ENCODE results near the gene PHF5A. TPM values are rescaled to one million over a fixed set of nuclear protein-coding genes. Genes with fewer than 3 reads are reported as not detected.
A peak's percentile ranks its signal among the peaks of the same experiment; 100 is the strongest.

Gene PHF5A
- total RNA-seq, 1 experiment from 2014 or later = 133 TPM

DNA sequence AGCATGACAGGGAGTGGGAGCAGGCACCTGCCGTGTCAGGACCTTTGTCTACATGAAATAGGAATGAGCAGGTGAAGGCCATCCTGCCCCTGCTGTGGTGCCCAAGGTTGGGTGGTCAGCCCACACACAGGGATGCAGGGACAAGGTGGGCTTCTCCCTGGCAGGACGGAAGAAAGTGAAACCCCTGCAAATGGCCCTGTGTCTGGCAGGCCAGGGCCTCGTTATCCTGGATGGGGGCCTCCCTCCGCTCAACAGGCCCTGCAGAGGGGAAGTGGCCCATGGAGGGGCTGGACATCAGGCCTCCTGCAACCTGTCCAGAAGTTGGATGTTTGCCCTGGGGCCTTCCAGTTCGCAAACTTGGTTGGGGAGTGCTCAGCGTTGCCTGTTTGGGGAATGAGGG lies 36.8 kb downstream of the PHF5A start:
- in situ Hi-C loops (cut with HindIII; ENCODE audit: low sequenced_read_pairs) = no loop called here

DNA sequence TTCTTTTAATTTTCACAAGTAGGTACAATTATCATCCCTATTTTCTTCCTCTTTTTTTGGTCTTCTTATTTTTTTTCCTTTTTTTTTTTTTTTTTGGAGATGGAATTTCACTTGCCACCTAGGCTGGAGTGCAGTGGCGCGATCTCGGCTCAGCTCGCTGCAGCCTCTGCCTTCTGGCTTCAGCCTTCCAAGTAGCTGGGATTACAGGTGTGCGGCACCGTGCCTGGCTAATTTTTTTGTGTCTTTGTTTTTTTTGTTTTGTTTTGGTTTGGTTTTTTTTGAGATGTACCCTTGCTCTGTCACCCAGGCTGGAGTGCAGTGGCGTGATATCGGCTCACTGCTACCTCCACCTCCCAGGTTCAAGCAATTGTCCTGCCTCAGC lies 38.5 kb downstream of the PHF5A start:
- in situ Hi-C loops (cut with HindIII; ENCODE audit: low sequenced_read_pairs) = no loop called here
- DNase-seq (ENCODE audit: low spot score) = no peak

More for the DNA sequence above, 36.8 kb downstream of the PHF5A start:
- DNase-seq (ENCODE audit: low spot score) = no peak

DNA sequence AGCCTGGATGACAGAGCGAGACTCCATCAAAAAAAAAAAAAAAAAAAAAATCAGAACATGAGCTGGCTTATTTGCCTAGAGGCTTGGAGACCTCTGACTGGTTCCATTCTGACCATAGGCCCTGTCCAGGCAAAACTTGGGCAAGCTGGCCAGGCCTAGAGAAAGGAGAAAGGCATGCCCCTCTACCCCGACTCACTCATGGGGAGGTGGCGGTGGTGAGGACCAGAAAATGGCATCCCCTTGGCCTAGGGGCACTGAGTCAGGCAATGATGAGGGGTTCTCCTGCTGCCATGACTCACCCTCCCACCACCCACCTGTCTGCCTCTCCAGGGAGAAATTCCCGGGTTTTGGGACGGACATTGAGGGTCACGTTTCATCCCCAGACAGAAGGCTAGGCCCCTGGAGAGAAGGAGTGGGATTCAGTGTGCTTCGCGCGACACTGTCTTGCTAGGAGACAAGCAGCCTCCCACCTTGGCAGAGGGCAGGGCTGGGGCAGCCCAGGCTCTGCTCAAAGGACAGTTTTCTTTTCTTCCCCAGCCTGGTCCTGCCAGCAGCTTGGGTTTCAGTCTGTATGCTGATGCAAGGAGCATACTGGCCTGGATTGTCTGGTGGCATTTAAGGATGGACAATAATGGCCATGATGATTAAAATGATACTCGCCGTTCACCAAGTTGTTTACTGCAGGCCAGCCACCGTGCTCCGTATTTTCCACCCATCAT lies 39.1 kb downstream of the PHF5A start:
- DNase-seq (ENCODE audit: low spot score) = no peak
- in situ Hi-C loops (cut with HindIII; ENCODE audit: low sequenced_read_pairs) = no loop called here

DNA sequence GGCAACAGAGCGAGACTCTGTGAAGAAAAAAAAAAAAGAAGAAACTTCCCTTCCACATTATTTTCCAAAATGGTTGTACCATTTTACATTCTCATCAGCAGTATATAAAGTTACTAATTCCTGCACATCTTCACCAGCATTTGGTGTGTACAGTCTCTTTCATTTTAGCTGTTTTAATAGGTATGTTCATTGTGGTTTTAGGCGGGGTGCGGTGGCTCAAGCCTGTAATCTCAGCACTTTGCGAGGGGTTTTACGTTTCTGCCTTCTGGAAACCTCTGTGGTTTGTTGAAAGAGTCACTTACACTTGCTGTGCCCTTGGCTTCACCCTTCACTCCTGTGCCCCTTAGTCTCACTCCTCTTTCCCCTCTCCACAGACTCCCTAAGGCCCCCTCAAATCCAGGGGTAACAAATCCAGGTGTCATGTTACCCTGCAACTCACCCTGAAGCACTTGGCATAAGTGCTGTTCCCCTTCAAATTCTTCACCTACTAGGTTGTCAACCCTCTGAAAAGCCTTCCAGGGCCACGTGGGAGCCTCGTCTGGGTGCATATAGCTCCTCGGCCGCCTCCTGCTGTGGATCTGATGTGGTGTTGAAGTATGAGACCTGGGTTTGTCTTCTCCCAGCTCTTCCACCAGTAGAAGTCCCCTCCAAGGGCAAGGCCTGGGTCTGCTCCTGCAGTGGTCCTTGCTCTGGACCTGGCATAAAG lies 42.7 kb downstream of the PHF5A start:
- no peak for DNase-seq (ENCODE audit: low spot score)
- in situ Hi-C loops (cut with HindIII; ENCODE audit: low sequenced_read_pairs) = no loop called here

DNA sequence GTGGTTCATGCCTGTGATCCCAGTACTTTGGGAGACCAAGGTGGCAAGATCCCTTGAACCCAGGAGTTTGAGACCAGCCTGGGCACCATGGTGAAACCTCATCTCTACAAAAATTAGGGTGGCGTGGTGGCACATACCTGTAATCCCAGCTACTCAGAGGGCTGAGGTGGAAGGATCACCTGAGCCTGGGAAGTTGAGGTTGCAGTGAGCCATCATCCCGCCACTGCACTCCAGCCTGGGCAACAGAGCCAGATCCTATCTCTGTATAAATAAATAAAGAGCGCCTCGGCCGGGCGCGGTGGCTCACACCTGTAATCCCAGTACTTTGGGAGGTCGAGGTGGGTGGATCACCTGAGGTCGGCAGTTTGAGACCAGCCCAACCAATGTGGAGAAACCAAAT lies 49.8 kb downstream of the PHF5A start:
- in situ Hi-C loops (cut with HindIII; ENCODE audit: low sequenced_read_pairs) = no loop called here

DNA sequence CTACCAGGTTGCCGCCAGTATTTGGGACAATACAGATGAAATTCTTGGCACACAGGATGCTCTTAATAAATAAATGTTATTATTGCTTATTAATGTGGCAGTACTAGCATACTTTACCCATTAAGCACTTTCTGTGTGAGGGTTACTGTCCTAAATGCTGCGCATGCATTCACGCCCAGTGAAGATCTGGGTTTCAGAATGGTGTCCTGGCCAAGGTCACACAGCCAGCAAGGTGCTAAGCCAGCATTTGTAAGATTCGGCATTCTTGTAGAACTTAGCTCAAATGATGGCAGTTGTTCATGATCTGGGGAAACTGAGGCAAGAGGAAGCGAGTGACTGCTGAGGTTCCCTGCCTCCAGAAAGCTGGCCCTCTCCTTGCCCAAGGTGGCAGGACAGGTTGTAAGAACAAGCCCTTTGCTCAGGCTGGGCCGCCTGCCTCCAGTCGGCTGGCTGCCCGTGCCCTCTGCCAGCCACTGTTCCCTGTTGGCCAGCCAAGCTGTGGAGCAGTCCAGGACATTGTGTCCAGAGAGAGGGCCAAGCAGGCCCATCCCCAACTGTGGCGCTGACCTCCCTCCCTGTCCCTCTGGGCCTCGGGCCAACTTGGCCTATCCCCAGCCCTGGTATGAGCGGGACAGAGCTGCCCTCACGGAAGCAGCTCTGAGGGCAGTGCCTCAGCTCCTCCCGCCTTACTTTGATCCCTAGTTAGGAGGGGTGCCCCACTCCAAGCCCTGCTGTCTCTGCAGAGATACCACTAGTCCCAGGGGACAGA lies 50.7 kb downstream of the PHF5A start:
- peak; percentile 99 for DNase-seq (ENCODE audit: low spot score)
- in situ Hi-C loops (cut with HindIII; ENCODE audit: low sequenced_read_pairs) = no loop called here

More for the DNA sequence above, 49.8 kb downstream of the PHF5A start:
- no peak for DNase-seq (ENCODE audit: low spot score)

DNA sequence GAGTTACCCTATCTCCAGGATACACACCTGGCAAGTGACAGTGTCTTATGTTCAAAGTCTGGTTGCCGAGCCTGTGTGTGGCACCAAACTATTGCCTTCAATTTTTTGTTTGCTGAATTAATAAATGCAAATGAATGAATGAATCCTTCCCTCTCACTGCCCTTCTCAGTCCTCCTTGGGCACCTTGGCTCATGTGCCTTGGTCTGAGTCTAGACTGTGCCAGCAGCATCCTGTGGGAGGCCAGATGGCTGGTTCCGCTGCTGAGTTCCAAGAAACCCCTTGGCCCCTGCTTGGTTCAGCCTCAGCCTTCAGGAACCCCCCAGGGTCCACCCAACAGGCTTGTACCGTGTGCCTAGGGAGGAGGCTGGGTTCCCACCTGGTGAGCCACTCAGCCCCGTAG lies 52.9 kb downstream of the PHF5A start:
- in situ Hi-C loops (cut with HindIII; ENCODE audit: low sequenced_read_pairs) = no loop called here
- DNase-seq (ENCODE audit: low spot score) = peak; percentile 85

DNA sequence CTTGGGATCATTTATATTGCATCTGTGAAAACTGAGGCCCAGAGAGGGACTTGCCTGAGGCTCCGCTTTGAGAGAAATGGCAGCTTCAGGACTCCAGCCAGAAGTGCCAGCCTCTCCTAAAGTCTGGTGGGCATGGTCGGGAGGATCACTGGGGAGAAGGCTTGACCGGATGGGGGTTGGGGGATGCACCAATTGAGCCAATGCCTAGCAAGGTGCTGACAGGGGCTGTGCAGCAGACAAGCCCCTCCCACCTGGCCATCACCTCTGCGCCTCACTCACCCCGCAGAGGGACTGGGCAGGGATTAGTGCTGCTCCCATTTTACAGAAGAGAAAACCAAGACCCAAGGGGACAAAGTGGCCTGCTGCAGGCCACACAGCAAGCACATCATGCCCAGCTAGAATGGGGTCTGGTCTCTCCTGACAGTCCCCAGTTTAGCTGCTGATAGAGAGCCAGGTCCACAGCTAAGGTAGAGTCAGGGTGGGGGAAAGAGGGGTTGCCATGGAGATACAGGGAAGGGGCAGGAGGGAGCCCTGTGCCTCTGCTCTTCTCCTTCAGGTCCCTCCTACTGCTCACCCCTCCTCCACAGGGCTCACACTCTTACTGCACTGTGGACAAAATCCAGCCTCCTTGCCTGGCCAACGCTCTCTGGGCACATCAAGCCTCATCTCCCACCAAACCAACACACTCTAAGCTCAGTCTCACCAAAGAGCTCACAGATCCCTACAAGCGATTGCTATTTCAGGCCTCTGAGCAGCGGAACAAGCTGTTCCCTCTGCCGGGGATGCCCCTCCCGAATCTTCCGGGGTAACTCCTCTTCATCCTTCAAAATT lies 57.3 kb downstream of the PHF5A start:
- in situ Hi-C loops (cut with HindIII; ENCODE audit: low sequenced_read_pairs) = no loop called here
- peak; percentile 97 for DNase-seq (ENCODE audit: low spot score)

DNA sequence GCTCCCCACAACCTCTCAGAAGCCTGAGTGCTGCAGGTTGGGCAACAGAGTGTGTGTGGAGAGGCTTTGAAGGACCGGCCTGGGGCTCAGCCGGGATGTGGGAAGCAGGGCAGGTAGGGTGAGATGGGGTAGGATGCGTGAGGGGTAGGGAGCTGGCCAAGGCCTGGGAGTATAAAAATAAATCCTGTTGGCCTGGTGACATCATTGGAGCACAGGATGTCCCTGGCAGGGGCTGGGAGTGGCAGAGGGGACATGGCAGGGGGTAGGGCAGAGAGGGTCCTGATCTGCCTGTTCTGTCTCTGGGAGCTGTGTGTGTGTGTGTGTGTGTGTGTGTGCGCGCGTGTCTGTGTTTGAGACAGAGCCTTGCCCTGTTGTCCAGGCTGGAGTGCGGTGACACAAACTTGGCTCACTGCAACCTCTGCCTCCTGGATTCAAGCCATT lies 58.2 kb downstream of the PHF5A start:
- in situ Hi-C loops (cut with HindIII; ENCODE audit: low sequenced_read_pairs) = no loop called here
- peak; percentile 97 for DNase-seq (ENCODE audit: low spot score)

Other genes starting within 250 kb of the PHF5A start
- gene CHADL, start 227.8 kb downstream of the PHF5A start, total RNA-seq (2014; rRNA removed; shearing (Covaris generic)) = 0.75 and 4.3 TPM in 2 replicates
- 235 and 240 TPM in 2 replicates for gene RANGAP1, start 182.5 kb downstream of the PHF5A start, total RNA-seq (2014; rRNA removed; shearing (Covaris generic))
- gene ZC3H7B, start 167.2 kb downstream of the PHF5A start, total RNA-seq (2014; rRNA removed; shearing (Covaris generic)) = 53.2 and 64.4 TPM in 2 replicates
- gene TEF, start 86.8 kb downstream of the PHF5A start, total RNA-seq (2014; rRNA removed; shearing (Covaris generic)) = 4.1 and 12.8 TPM in 2 replicates
- gene TOB2, start 21.9 kb downstream of the PHF5A start, total RNA-seq (2014; rRNA removed; shearing (Covaris generic)) = 33.3 and 34.4 TPM in 2 replicates
- 171 and 184 TPM in 2 replicates for gene ACO2, start 425 bp upstream of the PHF5A start, total RNA-seq (2014; rRNA removed; shearing (Covaris generic))
- gene POLR3H, start 75.8 kb upstream of the PHF5A start, total RNA-seq (2014; rRNA removed; shearing (Covaris generic)) = 33.8 and 35.3 TPM in 2 replicates
- 10.6 and 11.2 TPM in 2 replicates for gene CSDC2, start 92.3 kb upstream of the PHF5A start, total RNA-seq (2014; rRNA removed; shearing (Covaris generic))
- 21.8 and 46.8 TPM in 2 replicates for gene PMM1, start 121.1 kb upstream of the PHF5A start, total RNA-seq (2014; rRNA removed; shearing (Covaris generic))
- 22.8 and 33.0 TPM in 2 replicates for gene DESI1, start 152.4 kb upstream of the PHF5A start, total RNA-seq (2014; rRNA removed; shearing (Covaris generic))
- gene XRCC6, start 152.6 kb upstream of the PHF5A start, total RNA-seq (2014; rRNA removed; shearing (Covaris generic)) = 647 and 807 TPM in 2 replicates
- 152 and 186 TPM in 2 replicates for gene SNU13, start 220.2 kb upstream of the PHF5A start, total RNA-seq (2014; rRNA removed; shearing (Covaris generic))
- not detected in 2 replicates for gene MEI1, start 230.8 kb upstream of the PHF5A start, total RNA-seq (2014; rRNA removed; shearing (Covaris generic))